ENCODE results near the gene AFF3.

AFF3 gene

GRCh38 chr2:99762714-99763113, 379.7 kb downstream of the AFF3 start:
- no peak overlapping the region for H3K4me3 ChIP-seq (ENCODE audit: low read depth, low read length)
- no peak for TF ChIP-seq CTCF (IDR thresholded peaks at IDR 0.05; ENCODE audit: borderline replicate concordance, insufficient read depth, low read depth, low read length)

GRCh38 chr2:99757611-99758114, 384.7 kb downstream of the AFF3 start:
- H3K4me3 ChIP-seq (ENCODE audit: low read depth, low read length): no peak overlapping the region
- TF ChIP-seq CTCF (IDR thresholded peaks at IDR 0.05; ENCODE audit: borderline replicate concordance, insufficient read depth, low read depth, low read length): no peak

GRCh38 chr2:99756059-99756458, 386.3 kb downstream of the AFF3 start:
- no peak for TF ChIP-seq CTCF (IDR thresholded peaks at IDR 0.05; ENCODE audit: borderline replicate concordance, insufficient read depth, low read depth, low read length)

GRCh38 chr2:99754210-99754609, 388.2 kb downstream of the AFF3 start:
- no peak overlapping the region for H3K4me3 ChIP-seq (ENCODE audit: low read depth, low read length)
- no peak for TF ChIP-seq CTCF (IDR thresholded peaks at IDR 0.05; ENCODE audit: borderline replicate concordance, insufficient read depth, low read depth, low read length)

More at GRCh38 chr2:99756059-99756458, 386.3 kb downstream of the AFF3 start:
- no peak overlapping the region for H3K4me3 ChIP-seq (ENCODE audit: low read depth, low read length)

GRCh38 chr2:99753505-99753904, 388.9 kb downstream of the AFF3 start:
- H3K4me3 ChIP-seq (ENCODE audit: low read depth, low read length): no peak overlapping the region
- TF ChIP-seq CTCF (IDR thresholded peaks at IDR 0.05; ENCODE audit: borderline replicate concordance, insufficient read depth, low read depth, low read length): no peak

GRCh38 chr2:99748344-99748743, 394.0 kb downstream of the AFF3 start:
- H3K4me3 ChIP-seq (ENCODE audit: low read depth, low read length): no peak overlapping the region
- no peak for TF ChIP-seq CTCF (IDR thresholded peaks at IDR 0.05; ENCODE audit: borderline replicate concordance, insufficient read depth, low read depth, low read length)

- H3K4me3 ChIP-seq (ENCODE audit: low read depth, low read length): no peak overlapping the region
- TF ChIP-seq CTCF (IDR thresholded peaks at IDR 0.05; ENCODE audit: borderline replicate concordance, insufficient read depth, low read depth, low read length): no peak
Measured at GRCh38 chr2:99747842-99748241, 394.5 kb downstream of the AFF3 start.

Measured in GM12875 (cell line).